Spleen (tissue), 7 donors: ENCODE measurements around the gene COL23A1.

Experiments used
- POLR2A ChIP-seq, 3 donors: fragments of 450-650 bp; IDR thresholded peaks; one replicate each; pipeline ENCODE4 v1.5.1; 2017; ENCODE audit warnings: antibody characterized with exemption in 3 of 3, mild to moderate bottlenecking in 1 of 3
- POLR2AphosphoS5 ChIP-seq, 3 donors: sonication (generic); formaldehyde crosslinking; IDR thresholded peaks; one replicate each; pipeline ENCODE4 v1.5.1; 2017; ENCODE audit warnings: antibody characterized with exemption in 3 of 3
- TF ChIP-seq, protein P1 (sequence below), 11 experiments: fragments of 200-600 bp in 7 of 11; fragments of 450-650 bp in 4 of 11; sonication (generic) in 4 of 11; IDR thresholded peaks in 8 of 11; conservative IDR thresholded peaks in 3 of 11; 1 replicate in 7 of 11; 2 replicates in 4 of 11; pipeline versions ENCODE4 v1.4.0 to v1.8.0; 2016 to 2021; ENCODE audit warnings: antibody characterized with exemption in 11 of 11, inconsistent platforms in 4 of 11, mild to moderate bottlenecking in 1 of 11
- donor health status: DM: no; HTN: no; CAD: no; lungs with moderate emphysema.
- donor health status: DM: no; HTN: no; CAD: no.
- donor health status: DM: no; HTN: no; CAD: no.

DNA sequence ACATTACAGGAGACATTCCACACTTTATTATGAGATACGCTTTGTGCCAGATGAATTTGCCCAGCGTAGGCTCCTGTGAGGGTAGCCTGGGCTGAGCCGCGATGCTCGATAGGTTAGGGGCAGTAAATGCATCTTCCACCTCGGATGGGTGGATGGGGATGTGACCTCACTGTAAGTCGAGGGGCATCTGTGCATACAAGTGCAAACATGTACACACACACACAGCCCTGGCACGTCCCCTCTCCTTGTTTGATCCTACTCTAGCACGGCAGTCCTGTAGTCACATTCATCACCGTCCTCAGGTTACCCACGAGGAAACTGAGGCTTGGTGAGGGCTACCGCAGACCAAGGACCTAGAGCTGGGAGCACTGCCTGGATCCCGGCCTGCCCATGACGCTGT is 166.8 kb downstream of the COL23A1 start:
- TF ChIP-seq, protein P1, sequence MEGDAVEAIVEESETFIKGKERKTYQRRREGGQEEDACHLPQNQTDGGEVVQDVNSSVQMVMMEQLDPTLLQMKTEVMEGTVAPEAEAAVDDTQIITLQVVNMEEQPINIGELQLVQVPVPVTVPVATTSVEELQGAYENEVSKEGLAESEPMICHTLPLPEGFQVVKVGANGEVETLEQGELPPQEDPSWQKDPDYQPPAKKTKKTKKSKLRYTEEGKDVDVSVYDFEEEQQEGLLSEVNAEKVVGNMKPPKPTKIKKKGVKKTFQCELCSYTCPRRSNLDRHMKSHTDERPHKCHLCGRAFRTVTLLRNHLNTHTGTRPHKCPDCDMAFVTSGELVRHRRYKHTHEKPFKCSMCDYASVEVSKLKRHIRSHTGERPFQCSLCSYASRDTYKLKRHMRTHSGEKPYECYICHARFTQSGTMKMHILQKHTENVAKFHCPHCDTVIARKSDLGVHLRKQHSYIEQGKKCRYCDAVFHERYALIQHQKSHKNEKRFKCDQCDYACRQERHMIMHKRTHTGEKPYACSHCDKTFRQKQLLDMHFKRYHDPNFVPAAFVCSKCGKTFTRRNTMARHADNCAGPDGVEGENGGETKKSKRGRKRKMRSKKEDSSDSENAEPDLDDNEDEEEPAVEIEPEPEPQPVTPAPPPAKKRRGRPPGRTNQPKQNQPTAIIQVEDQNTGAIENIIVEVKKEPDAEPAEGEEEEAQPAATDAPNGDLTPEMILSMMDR (IDR thresholded peaks at IDR 0.05 in 8 of 11, conservative IDR thresholded peaks at IDR 0.05 in 3 of 11) = no peak
- no peak for TF ChIP-seq POLR2A (IDR thresholded peaks at IDR 0.05)
- TF ChIP-seq POLR2AphosphoS5 (IDR thresholded peaks at IDR 0.05) = no peak
